ENCODE results near the gene TREH. TPM values are rescaled to one million over a fixed set of nuclear protein-coding genes. Genes with fewer than 3 reads are reported as not detected.

The TREH gene
- total and polyA plus RNA-seq, 7 donors: 0.46 to 1.4 (median 1.2) TPM; not detected in 4

DNA sequence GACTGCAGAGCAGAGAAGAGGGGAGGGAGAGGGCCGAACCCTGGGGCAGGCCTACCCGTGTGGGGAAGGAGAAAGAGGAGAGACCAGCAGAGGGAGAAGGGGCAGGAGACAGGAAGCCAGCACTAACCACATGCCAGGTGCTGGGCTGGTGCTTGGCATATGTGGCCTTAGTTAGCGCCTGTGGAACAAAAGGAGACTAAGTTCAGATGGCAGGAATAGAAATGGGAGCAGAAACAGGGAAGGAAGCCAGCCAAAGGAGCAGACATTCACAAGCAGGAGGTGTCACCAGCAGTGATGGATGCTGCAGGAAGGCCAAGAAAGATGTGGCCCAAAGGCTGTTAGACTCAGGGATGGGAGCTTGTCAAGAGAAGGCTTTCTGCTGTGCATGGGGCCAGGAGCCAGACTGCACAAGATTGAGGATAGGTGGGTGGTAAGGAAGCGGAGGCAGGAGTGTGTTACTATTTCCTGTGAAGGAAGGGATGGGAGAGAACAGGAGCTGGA is 26.7 kb downstream of the TREH start:
- no peak overlapping the region for H3K4me3 ChIP-seq
- DNase-seq: no peak
- no peak overlapping the region for H3K27ac ChIP-seq
- peaks cover 25 to 98% (median 68%) of the 10 kb centered on the region in 4 donors for H3K36me3 ChIP-seq
- 52 to 75% methylated on average over 4 of the region's 4 CpGs for WGBS, 2 donors
- no peaks in the 10 kb centered on the region for H3K9me3 ChIP-seq
- no peaks in the 10 kb centered on the region for H3K27me3 ChIP-seq
- peaks cover 0 to 6% (median 0%) of the 10 kb centered on the region in 4 donors for H3K4me1 ChIP-seq
- intact Hi-C loops (cut with DNase I): no loop called here
- TF ChIP-seq EP300 (IDR thresholded peaks at IDR 0.05): no peak
- TF ChIP-seq POLR2AphosphoS5 (IDR thresholded peaks at IDR 0.05): no peak
- no peak for TF ChIP-seq POLR2A (IDR thresholded peaks at IDR 0.05)
- TF ChIP-seq, protein P1, sequence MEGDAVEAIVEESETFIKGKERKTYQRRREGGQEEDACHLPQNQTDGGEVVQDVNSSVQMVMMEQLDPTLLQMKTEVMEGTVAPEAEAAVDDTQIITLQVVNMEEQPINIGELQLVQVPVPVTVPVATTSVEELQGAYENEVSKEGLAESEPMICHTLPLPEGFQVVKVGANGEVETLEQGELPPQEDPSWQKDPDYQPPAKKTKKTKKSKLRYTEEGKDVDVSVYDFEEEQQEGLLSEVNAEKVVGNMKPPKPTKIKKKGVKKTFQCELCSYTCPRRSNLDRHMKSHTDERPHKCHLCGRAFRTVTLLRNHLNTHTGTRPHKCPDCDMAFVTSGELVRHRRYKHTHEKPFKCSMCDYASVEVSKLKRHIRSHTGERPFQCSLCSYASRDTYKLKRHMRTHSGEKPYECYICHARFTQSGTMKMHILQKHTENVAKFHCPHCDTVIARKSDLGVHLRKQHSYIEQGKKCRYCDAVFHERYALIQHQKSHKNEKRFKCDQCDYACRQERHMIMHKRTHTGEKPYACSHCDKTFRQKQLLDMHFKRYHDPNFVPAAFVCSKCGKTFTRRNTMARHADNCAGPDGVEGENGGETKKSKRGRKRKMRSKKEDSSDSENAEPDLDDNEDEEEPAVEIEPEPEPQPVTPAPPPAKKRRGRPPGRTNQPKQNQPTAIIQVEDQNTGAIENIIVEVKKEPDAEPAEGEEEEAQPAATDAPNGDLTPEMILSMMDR (IDR thresholded peaks at IDR 0.05): no peak

DNA sequence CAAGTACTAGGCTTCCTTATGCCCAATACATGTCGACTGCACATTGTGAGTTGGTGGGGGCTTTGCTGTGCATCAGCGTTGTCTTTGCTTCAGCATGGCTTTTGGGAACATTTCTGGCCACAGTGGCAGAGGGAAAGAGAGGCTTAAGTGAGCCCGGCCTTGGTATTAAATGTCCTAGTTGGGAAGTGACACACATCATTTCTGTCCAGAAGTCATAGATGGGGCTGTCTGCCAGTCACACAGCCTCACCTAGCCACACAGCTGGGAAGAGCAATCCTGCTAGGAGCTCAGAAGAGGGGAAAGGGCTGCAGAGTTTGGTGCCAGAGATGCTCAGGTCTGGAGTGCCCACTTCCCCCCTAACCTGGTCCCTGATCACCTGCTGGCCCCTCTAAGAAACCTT is 27.6 kb downstream of the TREH start:
- H3K4me3 ChIP-seq: no peak overlapping the region
- H3K4me1 ChIP-seq: peaks cover 0 to 6% (median 0%) of the 10 kb centered on the region in 4 donors
- intact Hi-C loops (cut with DNase I): no loop called here
- 92 to 93% methylated on average over 3 of the region's 3 CpGs for WGBS, 2 donors
- H3K36me3 ChIP-seq: peaks cover 25 to 98% (median 68%) of the 10 kb centered on the region in 4 donors
- DNase-seq: no peak
- TF ChIP-seq POLR2AphosphoS5 (IDR thresholded peaks at IDR 0.05): no peak
- H3K9me3 ChIP-seq: no peaks in the 10 kb centered on the region
- H3K27me3 ChIP-seq: no peaks in the 10 kb centered on the region
- no peak overlapping the region for H3K27ac ChIP-seq

DNA sequence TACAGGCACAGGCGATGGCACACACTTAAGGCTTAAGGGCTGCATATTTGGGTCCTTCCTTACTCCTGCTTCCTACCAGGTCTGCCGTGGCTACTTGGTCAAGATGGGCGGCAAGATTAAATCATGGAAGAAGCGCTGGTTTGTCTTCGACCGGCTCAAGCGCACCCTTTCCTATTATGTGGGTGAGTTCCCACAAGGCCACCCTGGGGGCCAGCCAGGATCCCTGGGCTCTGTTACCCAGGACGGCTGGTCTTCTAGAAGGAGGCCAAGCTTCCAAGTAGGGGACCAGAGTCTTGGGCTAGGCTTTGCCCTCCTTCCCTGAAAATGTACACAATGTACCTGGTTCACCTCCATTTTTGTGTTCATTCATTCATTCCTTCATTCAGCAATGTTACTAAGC is 29.1 kb downstream of the TREH start:
- 97% methylated on average over 8 of the region's 8 CpGs for WGBS, 2 donors
- Histone ChIP-seq H3K9me3 (no peaks in the 10 kb centered on the region), H3K27ac (no peak overlapping the region), H3K4me3 (no peak overlapping the region), H3K4me1 (peaks cover 0 to 6% (median 0%) of the 10 kb centered on the region in 4 donors), H3K27me3 (no peaks in the 10 kb centered on the region), H3K36me3 (peaks cover 30 to 96% (median 67%) of the 10 kb centered on the region in 4 donors)
- intact Hi-C loops (cut with DNase I): no loop called here
- DNase-seq: no peak
- TF ChIP-seq POLR2AphosphoS5 (IDR thresholded peaks at IDR 0.05) (no peak), POLR2A (IDR thresholded peaks at IDR 0.05) (no peak), EP300 (IDR thresholded peaks at IDR 0.05) (no peak)
- TF ChIP-seq, protein P1 (IDR thresholded peaks at IDR 0.05): no peak

DNA sequence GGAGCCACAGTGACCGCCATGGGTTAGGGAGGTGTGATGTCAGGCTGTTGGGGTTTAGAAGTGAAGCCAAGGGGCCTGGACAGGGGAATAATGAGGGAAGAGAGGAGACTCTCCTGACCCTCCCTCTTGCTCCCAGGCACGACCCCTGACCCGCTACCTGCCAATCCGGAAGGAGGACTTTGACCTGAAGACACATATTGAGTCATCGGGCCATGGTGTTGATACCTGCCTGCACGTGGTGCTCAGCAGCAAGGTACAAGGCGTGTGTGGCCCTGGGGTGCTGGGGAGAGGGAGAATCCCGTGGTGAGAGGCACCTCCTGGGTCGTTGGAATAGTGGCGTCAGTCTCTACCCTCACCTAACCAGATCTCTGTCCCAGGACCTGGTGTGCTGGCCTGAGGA is 29.5 kb downstream of the TREH start:
- peaks cover 33 to 96% (median 69%) of the 10 kb centered on the region in 4 donors for H3K36me3 ChIP-seq
- intact Hi-C loops (cut with DNase I): no loop called here
- H3K9me3 ChIP-seq: no peaks in the 10 kb centered on the region
- peaks cover 0 to 6% (median 0%) of the 10 kb centered on the region in 4 donors for H3K4me1 ChIP-seq
- WGBS, 2 donors: 46 to 82% methylated on average over 10 of the region's 10 CpGs
- H3K27ac ChIP-seq: no peak overlapping the region
- H3K27me3 ChIP-seq: no peaks in the 10 kb centered on the region
- no peak for DNase-seq
- TF ChIP-seq POLR2A (IDR thresholded peaks at IDR 0.05) (no peak), POLR2AphosphoS5 (IDR thresholded peaks at IDR 0.05) (no peak), EP300 (IDR thresholded peaks at IDR 0.05) (no peak)
- TF ChIP-seq, protein P1 (IDR thresholded peaks at IDR 0.05): no peak
- no peak overlapping the region for H3K4me3 ChIP-seq

DNA sequence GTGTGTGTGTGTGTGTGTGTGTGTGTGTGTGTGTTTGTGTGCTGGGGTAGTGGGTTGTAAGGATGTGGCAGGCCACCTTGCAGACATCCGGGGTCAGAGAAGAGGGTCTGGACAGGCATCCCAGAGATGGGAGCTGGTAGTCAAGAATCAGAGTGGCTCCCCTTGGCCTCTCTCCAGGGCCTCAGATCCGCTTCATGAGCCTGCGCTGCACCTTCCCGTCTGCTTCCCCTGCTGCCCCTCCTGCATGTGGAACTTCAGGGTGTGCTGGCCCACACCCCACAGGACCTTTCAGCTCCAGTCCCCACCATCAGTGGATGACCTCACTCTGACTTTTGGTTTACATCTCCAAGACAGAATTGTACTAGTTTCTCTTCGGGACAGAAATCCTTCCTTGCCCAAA is 31.2 kb downstream of the TREH start:
- DNase-seq: peak; percentile 63
- no peak overlapping the region for H3K27ac ChIP-seq
- peaks cover 0 to 6% (median 0%) of the 10 kb centered on the region in 4 donors for H3K4me1 ChIP-seq
- no peaks in the 10 kb centered on the region for H3K27me3 ChIP-seq
- TF ChIP-seq EP300 (IDR thresholded peaks at IDR 0.05) (no peak), POLR2A (IDR thresholded peaks at IDR 0.05) (no peak), POLR2AphosphoS5 (IDR thresholded peaks at IDR 0.05) (no peak)
- TF ChIP-seq, protein P1 (IDR thresholded peaks at IDR 0.05): no peak
- intact Hi-C loops (cut with DNase I): no loop called here
- 76 to 84% methylated on average over 5 of the region's 5 CpGs for WGBS, 2 donors
- no peak overlapping the region for H3K4me3 ChIP-seq
- no peaks in the 10 kb centered on the region for H3K9me3 ChIP-seq
- H3K36me3 ChIP-seq: peaks cover 38 to 98% (median 78%) of the 10 kb centered on the region in 4 donors

Data from sigmoid colon (tissue), 7 donors.